ENCODE measurements around the gene PLPP2. TPM values are rescaled to one million over a fixed set of nuclear protein-coding genes. Genes with fewer than 3 reads are reported as not detected.

Gene PLPP2
- total and polyA plus RNA-seq, 9 of the 15 experiments (the other 6 are each of a cell fraction or from before 2014, with no cell fraction given): 0.51 to 4.4 (median 2.2) TPM; not detected in 1

GRCh38 chr19:307793-308420, 16.7 kb upstream of the PLPP2 start:
- Histone ChIP-seq H4K20me1 (replicated peaks; ENCODE audit: control insufficient read depth, insufficient read depth, low read length) (no peaks in the 10 kb centered on the region; the same call in 1 of the 2 replicates), H3K9me3 (replicated peaks; ENCODE audit: control insufficient read depth, insufficient read depth, low read depth, low read length) (no peaks in the 10 kb centered on the region), H3K9ac (ENCODE audit: insufficient read depth in 1 of 2, low read depth in 2 of 2, low read length in 2 of 2) (peak overlapping the region in 1 of 2 experiments; percentile 35; a peak in 1 of 4 replicates), H3K9me1 (ENCODE audit: control insufficient read depth, insufficient read depth, low read length) (peaks cover 4% of the 10 kb centered on the region), H3K27me3 (ENCODE audit: control insufficient read depth in 2 of 2, insufficient read depth in 2 of 2, low read length in 2 of 2) (no peaks in the 10 kb centered on the region), H3K79me2 (ENCODE audit: control insufficient read depth, insufficient read depth, low read length) (peaks cover 6% of the 10 kb centered on the region; the same call in 1 of the 3 replicates), H3K36me3 (ENCODE audit: control insufficient read depth, insufficient read depth, low read length) (peaks cover 58% of the 10 kb centered on the region; the same call in 1 of the 3 replicates), H3K27ac (ENCODE audit: extremely low read depth, low read depth, low read length) (no peak overlapping the region), H3K4me3 (no peak overlapping the region), H3K4me2 (ENCODE audit: insufficient read depth, low read length) (no peak overlapping the region), H2AFZ (ENCODE audit: low read depth, low read length) (no peak overlapping the region), H3K4me1 (replicated peaks in 1 of 2; ENCODE audit: control insufficient read depth in 2 of 2, insufficient read depth in 2 of 2, low read length in 2 of 2) (peaks cover 0 to 18% of the 10 kb centered on the region in 2 experiments; a peak in 2 of 5 replicates)
- 90% methylated on average over 20 of the region's 21 CpGs for WGBS (ENCODE audit: insufficient coverage, low coverage, missing lambda C conversion rate)
- intact Hi-C loops (cut with micrococcal nuclease) (no loop called here), in situ Hi-C loops (cut with MboI) (no loop called here)
- DNase-seq (ENCODE audit: extremely low read depth in 1 of 4, low spot score in 3 of 4) (no peak), ATAC-seq (no peak), FAIRE-seq (no peak)
- ChIA-PET CTCF (ENCODE audit: low intra/inter-chr PET ratio) (no interaction called here), POLR2A (no interaction called here)
- BruUV-seq (replicated peaks): no TSS peak
- TF ChIP-seq CSDE1 (IDR thresholded peaks at IDR 0.05): no peak
- TF ChIP-seq RBM22 (IDR thresholded peaks at IDR 0.05; ENCODE audit: low read depth, low read length, poor library complexity, severe bottlenecking): peak; percentile 38
- TF ChIP-seq NFE2L1 (tag; IDR thresholded peaks at IDR 0.05; ENCODE audit: borderline replicate concordance, low read depth): no peak
- TF ChIP-seq TAF15 (IDR thresholded peaks at IDR 0.05; ENCODE audit: low read depth, low read length): no peak

DNA sequence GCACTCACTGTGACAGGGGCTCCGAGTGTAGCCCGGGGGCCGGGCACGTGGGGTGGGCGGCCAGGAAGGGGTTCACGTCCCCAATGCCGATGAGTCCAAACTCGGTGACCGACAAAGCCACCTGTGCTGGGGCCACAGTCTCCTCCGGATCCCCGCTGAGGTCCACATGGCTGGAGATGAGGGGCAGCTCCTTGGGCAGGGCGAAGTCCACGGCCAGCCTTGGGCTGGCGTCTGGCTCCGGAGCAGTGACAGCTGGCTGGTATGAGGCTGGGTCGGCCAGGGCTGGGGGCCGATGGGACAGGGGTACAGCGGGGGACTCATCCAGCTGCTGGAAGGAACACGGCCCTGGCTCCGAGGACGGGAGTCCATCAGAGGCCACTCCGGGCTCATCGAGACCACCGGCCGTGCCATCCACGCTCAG, 15.9 kb upstream of the PLPP2 start:
- Histone ChIP-seq H3K9ac (ENCODE audit: insufficient read depth in 1 of 2, low read depth in 2 of 2, low read length in 2 of 2) (no peak overlapping the region), H3K4me2 (ENCODE audit: insufficient read depth, low read length) (no peak overlapping the region), H3K9me1 (ENCODE audit: control insufficient read depth, insufficient read depth, low read length) (peaks cover 4% of the 10 kb centered on the region), H3K4me3 (no peak overlapping the region), H3K36me3 (ENCODE audit: control insufficient read depth, insufficient read depth, low read length) (peaks cover 58% of the 10 kb centered on the region; the same call in 1 of the 3 replicates), H3K27me3 (ENCODE audit: control insufficient read depth in 2 of 2, insufficient read depth in 2 of 2, low read length in 2 of 2) (no peaks in the 10 kb centered on the region), H2AFZ (ENCODE audit: low read depth, low read length) (no peak overlapping the region), H3K79me2 (ENCODE audit: control insufficient read depth, insufficient read depth, low read length) (peaks cover 6% of the 10 kb centered on the region; the same call in 1 of the 3 replicates), H4K20me1 (replicated peaks; ENCODE audit: control insufficient read depth, insufficient read depth, low read length) (no peaks in the 10 kb centered on the region; the same call in 1 of the 2 replicates), H3K27ac (ENCODE audit: extremely low read depth, low read depth, low read length) (no peak overlapping the region), H3K4me1 (replicated peaks in 1 of 2; ENCODE audit: control insufficient read depth in 2 of 2, insufficient read depth in 2 of 2, low read length in 2 of 2) (peaks cover 0 to 18% of the 10 kb centered on the region in 2 experiments; a peak in 3 of 5 replicates), H3K9me3 (replicated peaks; ENCODE audit: control insufficient read depth, insufficient read depth, low read depth, low read length) (no peaks in the 10 kb centered on the region)
- ATAC-seq (no peak), DNase-seq (ENCODE audit: extremely low read depth in 1 of 4, low spot score in 3 of 4) (no peak), FAIRE-seq (no peak)
- in situ Hi-C loops (cut with MboI) (no loop called here), intact Hi-C loops (cut with micrococcal nuclease) (no loop called here)
- ChIA-PET POLR2A (no interaction called here), CTCF (ENCODE audit: low intra/inter-chr PET ratio) (no interaction called here)
- no TSS peak for BruUV-seq (replicated peaks)
- WGBS (ENCODE audit: insufficient coverage, low coverage, missing lambda C conversion rate): 95% methylated on average over 9 of the region's 26 CpGs
- TF ChIP-seq ZBED1 (IDR thresholded peaks at IDR 0.05) (no peak), USF2 (CRISPR knock-in tag; IDR thresholded peaks at IDR 0.05) (no peak), NFIC (IDR thresholded peaks at IDR 0.05) (no peak), HMG20B (CRISPR knock-in tag; IDR thresholded peaks at IDR 0.05) (no peak), SMAD2 (IDR thresholded peaks at IDR 0.05; ENCODE audit: low read depth, low read length) (no peak), ZNF165 (CRISPR knock-in tag; IDR thresholded peaks at IDR 0.05; ENCODE audit: borderline replicate concordance) (no peak), C11orf30 (IDR thresholded peaks at IDR 0.05; ENCODE audit: low read depth) (no peak)
- TF ChIP-seq, protein P1, sequence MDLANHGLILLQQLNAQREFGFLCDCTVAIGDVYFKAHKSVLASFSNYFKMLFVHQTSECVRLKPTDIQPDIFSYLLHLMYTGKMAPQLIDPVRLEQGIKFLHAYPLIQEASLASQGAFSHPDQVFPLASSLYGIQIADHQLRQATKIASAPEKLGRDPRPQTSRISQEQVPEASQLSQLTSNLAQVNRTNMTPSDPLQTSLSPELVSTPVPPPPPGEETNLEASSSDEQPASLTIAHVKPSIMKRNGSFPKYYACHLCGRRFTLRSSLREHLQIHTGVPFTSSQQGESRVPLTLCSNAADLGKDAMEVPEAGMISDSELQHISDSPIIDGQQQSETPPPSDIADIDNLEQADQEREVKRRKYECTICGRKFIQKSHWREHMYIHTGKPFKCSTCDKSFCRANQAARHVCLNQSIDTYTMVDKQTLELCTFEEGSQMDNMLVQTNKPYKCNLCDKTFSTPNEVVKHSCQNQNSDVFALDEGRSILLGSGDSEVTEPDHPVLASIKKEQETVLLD (IDR thresholded peaks at IDR 0.05): no peak

Data from K562 (cell line).